Amniotic stem cell (primary cell): ENCODE results near the gene VWA3A.
A peak's percentile ranks its signal among the peaks of the same experiment; 100 is the strongest.

Experiments used
- DNase-seq: peaks from one replicate; lab custom pipeline; 2025; lab: John Stamatoyannopoulos, UW

VWA3A gene

GRCh38 chr16:22203091-22203490 lies 110.8 kb downstream of the VWA3A start:
- no peak for DNase-seq

GRCh38 chr16:22204091-22204655 lies 111.8 kb downstream of the VWA3A start:
- no peak for DNase-seq

GRCh38 chr16:22205577-22206012 lies 113.3 kb downstream of the VWA3A start:
- no peak for DNase-seq

- DNase-seq = peak; percentile 95
These were observed 113.9 kb downstream of the VWA3A start, which contains the start of gene EEF2K for GRCh38 chr16:22206013-22206841. EEF2K (plus strand) TSS chr16:22206278; CDS start chr16:22225730, 19,452 bp downstream.
